ENCODE data around the gene ATP8A1.

Gene ATP8A1

GRCh38 chr4:42562016-42562415 lies 94.9 kb downstream of the ATP8A1 start:
- DNase-seq, result no peak

- DNase-seq, result no peak
Measured at GRCh38 chr4:42561031-42561430, 95.9 kb downstream of the ATP8A1 start.

- DNase-seq, result no peak
Measured at GRCh38 chr4:42560467-42560861, 96.4 kb downstream of the ATP8A1 start.

GRCh38 chr4:42558156-42558555 lies 98.7 kb downstream of the ATP8A1 start:
- DNase-seq, result no peak

GRCh38 chr4:42555828-42556227 lies 101.1 kb downstream of the ATP8A1 start:
- no peak for DNase-seq

GRCh38 chr4:42554072-42554471 lies 102.8 kb downstream of the ATP8A1 start:
- no peak for DNase-seq

- no peak for DNase-seq
Measured at GRCh38 chr4:42549896-42550295, 107.0 kb downstream of the ATP8A1 start.

GRCh38 chr4:42547805-42548204 lies 109.1 kb downstream of the ATP8A1 start:
- DNase-seq, result no peak

GRCh38 chr4:42543762-42544161 lies 113.1 kb downstream of the ATP8A1 start:
- no peak for DNase-seq

GRCh38 chr4:42543126-42543525 lies 113.8 kb downstream of the ATP8A1 start:
- DNase-seq, result no peak

- no peak for DNase-seq
Measured at GRCh38 chr4:42541647-42542046, 115.3 kb downstream of the ATP8A1 start.

- no peak for DNase-seq
Measured at GRCh38 chr4:42533042-42533441, 123.9 kb downstream of the ATP8A1 start.

- DNase-seq, result no peak
Measured at GRCh38 chr4:42531341-42532030, 125.4 kb downstream of the ATP8A1 start.

GRCh38 chr4:42523066-42523718 lies 133.7 kb downstream of the ATP8A1 start:
- no peak for DNase-seq

GRCh38 chr4:42519803-42520417 lies 137.0 kb downstream of the ATP8A1 start:
- DNase-seq, result peak; percentile 27

GRCh38 chr4:42515156-42515884 lies 141.6 kb downstream of the ATP8A1 start:
- DNase-seq, result no peak

- DNase-seq, result no peak
Measured at GRCh38 chr4:42513748-42514492, 143.0 kb downstream of the ATP8A1 start.

GRCh38 chr4:42512226-42512625 lies 144.7 kb downstream of the ATP8A1 start:
- DNase-seq, result no peak

GRCh38 chr4:42510225-42510624 lies 146.7 kb downstream of the ATP8A1 start:
- no peak for DNase-seq

GRCh38 chr4:42501624-42502401 lies 155.1 kb downstream of the ATP8A1 start:
- DNase-seq, result no peak

- no peak for DNase-seq
Measured at GRCh38 chr4:42498040-42498439, 158.9 kb downstream of the ATP8A1 start.

Data from activated naive CD4-positive, alpha-beta T cell treated with anti-CD3 and anti-CD28 coated beads, Interleukin-2, amount 50 U/mL, for 16 hours (primary cell).